HepG2 (cell line): ENCODE data around the gene ASXL1. TPM values are rescaled to one million over a fixed set of nuclear protein-coding genes. Genes with fewer than 3 reads are reported as not detected.

Experiments
- ATAC-seq: fragments of 200-7000 bp; cut with Tn5 transposase; 3 replicates; pipeline ENCODE4 v1.9.1; 2020; ENCODE audit warnings: mild to moderate bottlenecking, moderate library complexity
- BruUV-seq: library from RNA; stranded (reverse); fragments of 400-500 nt; replicated peaks from 2 replicates; lab custom pipeline; 2021; lab: Mats Ljungman, UMichigan
- CTCF ChIA-PET: fragments of 300-600 bp; formaldehyde crosslinking; extraction: SDS; loops from one replicate; lab custom pipeline; 2021; ENCODE audit warnings: low total read pairs, inconsistent platforms, low intra/inter-chr PET ratio; lab: Yijun Ruan, JAX
- POLR2A ChIA-PET: fragments of 350-600 bp; sonication (Branson Sonifier 250); formaldehyde crosslinking; loops from one replicate; lab custom pipeline; 2020; ENCODE audit warnings: antibody characterized with exemption, inconsistent platforms; lab: Yijun Ruan, JAX
- DNase-seq: peaks from one replicate; pipeline ENCODE4 v3.0.0-alpha.2; 2015; ENCODE audit warnings: low spot score
- FAIRE-seq: peaks from 3 replicates; lab custom pipeline; 2011; peaks lifted over from hg19 to GRCh38; lab: Jason Lieb, UNC
- H2AFZ ChIP-seq: one replicate; pipeline ENCODE4 v1.6.1; 2011; ENCODE audit warnings: low read length, inconsistent platforms
- H3K27ac ChIP-seq: fragments of 300-600 bp; 3 replicates; pipeline ENCODE4 v1.8.0; 2011; ENCODE audit warnings: mixed run types, mild to moderate bottlenecking, mixed read lengths, low read length, inconsistent platforms; ENCODE audit not compliant: insufficient read depth; ENCODE audit errors: extremely low read length
- H3K27me3 ChIP-seq, 2 experiments: fragments of 200-600 bp in 1 of 2; 2 replicates in 1 of 2; 3 replicates in 1 of 2; pipeline versions ENCODE4 v1.6.0 to v1.8.0; 2011; ENCODE audit warnings: low read length in 2 of 2, mild to moderate bottlenecking in 2 of 2, moderate library complexity in 2 of 2, inconsistent platforms in 1 of 2; ENCODE audit not compliant: insufficient read depth in 2 of 2, control insufficient read depth in 1 of 2
- H3K36me3 ChIP-seq, 2 experiments: fragments of 200-600 bp in 1 of 2; replicated peaks in 1 of 2; 2 replicates in 1 of 2; 3 replicates in 1 of 2; pipeline versions ENCODE4 v1.5.1 to v1.8.0; 2011; ENCODE audit warnings: low read length in 2 of 2, inconsistent platforms in 1 of 2; ENCODE audit not compliant: insufficient read depth in 2 of 2, control insufficient read depth in 1 of 2
- H3K4me1 ChIP-seq: 2 replicates; pipeline ENCODE4 v1.5.1; 2012; ENCODE audit warnings: low read length, inconsistent platforms; ENCODE audit not compliant: insufficient read depth
- H3K4me2 ChIP-seq: 2 replicates; pipeline ENCODE4 v1.6.0; 2011; ENCODE audit warnings: low read depth, low read length, inconsistent platforms
- H3K4me3 ChIP-seq, 3 experiments: fragments of 200-600 bp in 1 of 3; sonication (generic), shearing (Covaris generic) in 1 of 3; replicated peaks in 1 of 3; 2 replicates each; pipeline ENCODE4 v1.5.1; 2011 to 2016; ENCODE audit warnings: low read length in 3 of 3, inconsistent platforms in 2 of 3, low read depth in 2 of 3, mild to moderate bottlenecking in 2 of 3, control low read depth in 1 of 3, mixed read lengths in 1 of 3; ENCODE audit not compliant: insufficient read depth in 1 of 3
- H3K79me2 ChIP-seq: one replicate; pipeline ENCODE4 v1.6.1; 2011; ENCODE audit warnings: low read length, inconsistent platforms; ENCODE audit not compliant: insufficient read depth
- H3K9ac ChIP-seq: 2 replicates; pipeline ENCODE4 v1.6.0; 2011; ENCODE audit warnings: mild to moderate bottlenecking, low read depth, low read length, inconsistent platforms; ENCODE audit not compliant: insufficient read depth
- H3K9me3 ChIP-seq: 2 replicates; pipeline ENCODE4 v1.5.1; 2012; ENCODE audit warnings: mild to moderate bottlenecking, low read length
- H4K20me1 ChIP-seq: 2 replicates; pipeline ENCODE4 v1.6.0; 2011; ENCODE audit warnings: inconsistent platforms, mild to moderate bottlenecking, low read length, moderate library complexity; ENCODE audit not compliant: insufficient read depth
- BRF2 ChIP-seq: sonication (generic); formaldehyde crosslinking; IDR thresholded peaks from 2 replicates; pipeline ENCODE4 v1.8.1; 2022; ENCODE audit warnings: mild to moderate bottlenecking, missing genetic modification reagents
- ESRRA ChIP-seq: sonication (generic); formaldehyde crosslinking; IDR thresholded peaks from 2 replicates; pipeline ENCODE4 v1.5.1; 2020; ENCODE audit warnings: mild to moderate bottlenecking, low read depth, missing genetic modification reagents
- HDAC6 ChIP-seq: fragments of 200-600 bp; sonication (generic); IDR thresholded peaks from 2 replicates; pipeline ENCODE4 v1.7.0; 2017; ENCODE audit warnings: mild to moderate bottlenecking, antibody characterized with exemption, low read length, low read depth
- PCBP2 ChIP-seq: fragments of 200-400 bp; formaldehyde crosslinking; optimal IDR thresholded peaks from 2 replicates; pipeline ENCODE3; 2018; ENCODE audit warnings: low read length, low read depth; ENCODE audit not compliant: poor library complexity, severe bottlenecking
- SETDB1 ChIP-seq: sonication (generic); formaldehyde crosslinking; IDR thresholded peaks from 2 replicates; pipeline ENCODE4 v1.5.1; 2020; ENCODE audit warnings: missing genetic modification reagents, mild to moderate bottlenecking, borderline replicate concordance
- TOE1 ChIP-seq: sonication (generic); formaldehyde crosslinking; IDR thresholded peaks from 2 replicates; pipeline ENCODE4 v1.4.0; 2020; ENCODE audit warnings: mild to moderate bottlenecking, missing genetic modification reagents
- YEATS2 ChIP-seq: sonication (generic); formaldehyde crosslinking; IDR thresholded peaks from 2 replicates; pipeline ENCODE4 v1.4.0; 2020; ENCODE audit warnings: missing genetic modification reagents, borderline replicate concordance
- ZBTB14 ChIP-seq: sonication (generic); formaldehyde crosslinking; IDR thresholded peaks from 2 replicates; pipeline ENCODE4 v1.4.0; 2020; ENCODE audit warnings: missing genetic modification reagents
- ZFP41 ChIP-seq: sonication (generic); formaldehyde crosslinking; IDR thresholded peaks from 2 replicates; pipeline ENCODE4 v1.4.0; 2020; ENCODE audit warnings: mild to moderate bottlenecking, missing genetic modification reagents, borderline replicate concordance
- ZNF12 ChIP-seq: sonication (generic); formaldehyde crosslinking; IDR thresholded peaks from 2 replicates; pipeline ENCODE4 v1.5.0; 2020; ENCODE audit warnings: missing genetic modification reagents
- ZNF121 ChIP-seq: sonication (generic); formaldehyde crosslinking; IDR thresholded peaks from 2 replicates; pipeline ENCODE4 v1.5.0; 2020; ENCODE audit warnings: mild to moderate bottlenecking, missing genetic modification reagents
- ZNF207 ChIP-seq: fragments of 450-650 bp; IDR thresholded peaks from 2 replicates; pipeline ENCODE4 v1.6.1; 2016; ENCODE audit warnings: antibody characterized with exemption, borderline replicate concordance
- ZNF350 ChIP-seq: sonication (generic); formaldehyde crosslinking; IDR thresholded peaks from 2 replicates; pipeline ENCODE4 v1.4.0; 2020; ENCODE audit warnings: mild to moderate bottlenecking, low read depth, missing genetic modification reagents, borderline replicate concordance
- ZNF430 ChIP-seq: sonication (generic); formaldehyde crosslinking; IDR thresholded peaks from 2 replicates; pipeline ENCODE4 v1.9.0; 2021; ENCODE audit warnings: mild to moderate bottlenecking, missing genetic modification reagents
- ZNF446 ChIP-seq: sonication (generic); formaldehyde crosslinking; IDR thresholded peaks from 2 replicates; pipeline ENCODE4 v1.5.0; 2020; ENCODE audit warnings: mild to moderate bottlenecking, missing genetic modification reagents
- ZNF83 ChIP-seq: sonication (generic); formaldehyde crosslinking; IDR thresholded peaks from 2 replicates; pipeline ENCODE4 v1.4.0; 2020; ENCODE audit warnings: missing genetic modification reagents, mild to moderate bottlenecking, borderline replicate concordance
- WGBS: methylation state at CpG from one replicate; pipeline ENCODE4 v1.1.6; 2017; ENCODE audit warnings: low lambda C conversion rate; 5-methylcytosine and 5-hydroxymethylcytosine counted together
- in situ Hi-C: cut with HindIII; loops from 2 replicates; pipeline ENCODE4 v1.10.0; 2017; ENCODE audit warnings: low pct_unique_long_range_greater_than_20kb; ENCODE audit not compliant: extremely low pct_ligation_motif_present
- intact Hi-C: fragments of 100-400 bp; cut with micrococcal nuclease; formaldehyde crosslinking; loops from one replicate; pipeline ENCODE4 v1.10.0; 2022; ENCODE audit not compliant: unreplicated experiment
- polyA plus RNA-seq, 8 experiments: library from polyadenylated mRNA; depleted of rRNA in 3 of 8; stranded (reverse) in 7 of 8; unstranded in 1 of 8; fragments of >200 nt; fragmentation: Illumina TruSeq in 4 of 8; extraction: Trizol in 4 of 8; gene quantifications; 2 replicates each; pipeline versions ENCODE4 v1.2.1 to v1.2.3, GENCODE V29; 2011 to 2016; ENCODE audit warnings: low read depth in 4 of 8, missing spikeins in 1 of 8, mixed read lengths in 1 of 8; ENCODE audit not compliant: insufficient read depth in 1 of 8
- total RNA-seq, 5 experiments: library from RNA; depleted of rRNA; stranded (reverse); fragments of >200 nt; fragmentation: Illumina TruSeq; extraction: Trizol; gene quantifications; 2 replicates each; pipeline ENCODE4 v1.2.3, GENCODE V29; 2016; ENCODE audit warnings: low read depth in 1 of 5
- TF ChIP-seq, protein P1 (sequence below): sonication (generic); formaldehyde crosslinking; IDR thresholded peaks from 2 replicates; pipeline ENCODE4 v1.5.1; 2020; ENCODE audit warnings: mild to moderate bottlenecking, missing genetic modification reagents, moderate library complexity
- TF ChIP-seq, protein P2 (sequence below): sonication (generic); formaldehyde crosslinking; IDR thresholded peaks from 2 replicates; pipeline ENCODE4 v1.5.1; 2020; ENCODE audit warnings: missing genetic modification reagents, mild to moderate bottlenecking, borderline replicate concordance
- TF ChIP-seq, protein P3 (sequence below), 2 experiments: fragments of 450-650 bp in 1 of 2; sonication (generic) in 1 of 2; formaldehyde crosslinking; IDR thresholded peaks; 2 replicates each; pipeline versions ENCODE4 v1.5.0 to v1.8.0; 2020 to 2022; ENCODE audit warnings: mild to moderate bottlenecking in 1 of 2, missing genetic modification reagents in 1 of 2

ASXL1 gene
- total and polyA plus RNA-seq, 2 of the 13 experiments (the other 11 are each of a cell fraction or from before 2014, with no cell fraction given), result 62.1 to 74.8 TPM

DNA sequence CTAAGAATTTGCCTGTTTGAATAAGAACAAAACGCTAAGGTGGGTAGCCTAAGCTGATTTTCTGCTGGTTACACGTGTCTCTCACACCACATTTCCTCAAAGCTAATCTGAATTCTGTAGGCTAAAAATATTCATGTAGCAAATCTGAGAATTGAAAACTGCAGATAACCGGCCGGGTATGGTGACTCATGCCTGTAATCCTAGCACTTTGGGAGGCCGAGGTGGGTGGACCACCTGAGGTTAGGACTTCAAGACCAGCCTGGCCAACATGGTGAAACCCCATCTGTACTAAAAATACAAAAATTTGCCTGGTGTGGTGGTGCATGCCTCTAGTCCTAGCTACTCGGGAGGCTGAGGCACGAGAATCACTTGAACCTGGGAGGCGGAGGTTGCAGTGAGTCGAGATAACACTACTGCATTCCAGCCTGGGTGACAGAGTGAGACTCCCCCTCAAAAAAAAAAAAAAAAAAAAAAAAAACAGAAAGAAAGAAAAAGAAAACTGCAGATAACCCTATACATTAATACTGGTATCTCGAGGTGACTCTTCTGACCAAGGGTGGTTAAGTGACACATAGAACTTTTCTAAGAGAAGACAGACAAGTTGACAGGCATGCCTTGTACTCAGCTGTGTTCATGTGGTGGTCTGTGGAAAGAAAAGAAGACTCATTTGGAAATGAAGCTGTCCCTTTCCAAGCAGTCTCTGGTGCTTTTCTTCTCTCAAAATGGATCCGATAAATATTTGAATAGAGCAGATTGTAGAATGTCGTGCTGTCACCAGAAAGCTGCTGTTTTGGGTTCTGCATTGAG, 24.7 kb upstream of the ASXL1 start:
- Histone ChIP-seq H3K79me2 (no peaks in the 10 kb centered on the region), H3K9ac (no peak overlapping the region), H3K4me3 (no peak overlapping the region), H2AFZ (no peak overlapping the region), H3K4me2 (no peak overlapping the region), H3K9me3 (no peaks in the 10 kb centered on the region), H3K4me1 (peaks cover 53% of the 10 kb centered on the region), H3K27me3 (no peaks in the 10 kb centered on the region), H3K27ac (no peak overlapping the region), H3K36me3 (peaks cover 12 to 36% of the 10 kb centered on the region in 2 experiments), H4K20me1 (no peaks in the 10 kb centered on the region)
- CTCF ChIA-PET, result no interaction called here
- in situ Hi-C loops (no loop called here), intact Hi-C loops (no loop called here)
- DNase-seq (no peak), FAIRE-seq (no peak), ATAC-seq (no peak)
- POLR2A ChIA-PET, result interaction anchor here (0.7 to 1.6 kb wide), 3 partner anchors 10 to 24 kb away, joined by 3 to 5 read pairs (median 4); partner anchors contain the start of gene ASXL1
- no TSS peak for BruUV-seq
- WGBS, result 93% methylated on average over 12 of the region's 12 CpGs
- TF ChIP-seq PCBP2 (no peak), SETDB1 (no peak), ZFP41 (CRISPR knock-in tag) (no peak), ZNF430 (CRISPR knock-in tag) (no peak), ZNF207 (no peak), ZBTB14 (CRISPR knock-in tag) (no peak), ZNF350 (CRISPR knock-in tag) (no peak), ZNF83 (no peak), BRF2 (CRISPR knock-in tag) (no peak), YEATS2 (no peak), ZNF12 (CRISPR knock-in tag) (no peak), TOE1 (CRISPR knock-in tag) (no peak), ESRRA (no peak), HDAC6 (no peak), ZNF121 (CRISPR knock-in tag) (no peak), ZNF446 (CRISPR knock-in tag) (no peak)
- TF ChIP-seq, protein P1, sequence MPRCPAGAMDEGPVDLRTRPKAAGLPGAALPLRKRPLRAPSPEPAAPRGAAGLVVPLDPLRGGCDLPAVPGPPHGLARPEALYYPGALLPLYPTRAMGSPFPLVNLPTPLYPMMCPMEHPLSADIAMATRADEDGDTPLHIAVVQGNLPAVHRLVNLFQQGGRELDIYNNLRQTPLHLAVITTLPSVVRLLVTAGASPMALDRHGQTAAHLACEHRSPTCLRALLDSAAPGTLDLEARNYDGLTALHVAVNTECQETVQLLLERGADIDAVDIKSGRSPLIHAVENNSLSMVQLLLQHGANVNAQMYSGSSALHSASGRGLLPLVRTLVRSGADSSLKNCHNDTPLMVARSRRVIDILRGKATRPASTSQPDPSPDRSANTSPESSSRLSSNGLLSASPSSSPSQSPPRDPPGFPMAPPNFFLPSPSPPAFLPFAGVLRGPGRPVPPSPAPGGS (CRISPR knock-in tag), result no peak
- TF ChIP-seq, protein P2, sequence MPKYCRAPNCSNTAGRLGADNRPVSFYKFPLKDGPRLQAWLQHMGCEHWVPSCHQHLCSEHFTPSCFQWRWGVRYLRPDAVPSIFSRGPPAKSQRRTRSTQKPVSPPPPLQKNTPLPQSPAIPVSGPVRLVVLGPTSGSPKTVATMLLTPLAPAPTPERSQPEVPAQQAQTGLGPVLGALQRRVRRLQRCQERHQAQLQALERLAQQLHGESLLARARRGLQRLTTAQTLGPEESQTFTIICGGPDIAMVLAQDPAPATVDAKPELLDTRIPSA (CRISPR knock-in tag), result no peak
- TF ChIP-seq, protein P3, sequence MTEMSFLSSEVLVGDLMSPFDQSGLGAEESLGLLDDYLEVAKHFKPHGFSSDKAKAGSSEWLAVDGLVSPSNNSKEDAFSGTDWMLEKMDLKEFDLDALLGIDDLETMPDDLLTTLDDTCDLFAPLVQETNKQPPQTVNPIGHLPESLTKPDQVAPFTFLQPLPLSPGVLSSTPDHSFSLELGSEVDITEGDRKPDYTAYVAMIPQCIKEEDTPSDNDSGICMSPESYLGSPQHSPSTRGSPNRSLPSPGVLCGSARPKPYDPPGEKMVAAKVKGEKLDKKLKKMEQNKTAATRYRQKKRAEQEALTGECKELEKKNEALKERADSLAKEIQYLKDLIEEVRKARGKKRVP (CRISPR knock-in tag; IDR thresholded peaks at IDR 0.05), result no peak
